Kidney glomerular epithelial cell (primary cell): Measurements from ENCODE around the gene DBT.
A peak's percentile ranks its signal among the peaks of the same experiment; 100 is the strongest.
"Not testable (repeated sequence)": the region's sequence is repeated elsewhere in the genome, so short reads cannot be mapped to it uniquely, and the experiment has no call there.

Experiments used
- DNase-seq: peaks from one replicate; lab custom pipeline; 2025; lab: John Stamatoyannopoulos, UW

Gene DBT

GRCh38 chr1:100249537-100250257 lies at the start of gene DBT:
DBT (minus strand) TSS chr1:100249834; CDS start chr1:100249820, 14 bp downstream.
- peak; percentile 97 for DNase-seq

- DNase-seq, result no peak
These were observed 48.9 kb upstream of the DBT start for GRCh38 chr1:100298512-100298911.

- not testable (repeated sequence) for DNase-seq
These were observed 47.4 kb upstream of the DBT start for GRCh38 chr1:100296997-100297396.

- DNase-seq, result no peak
These were observed 46.5 kb upstream of the DBT start for GRCh38 chr1:100296140-100296539.

GRCh38 chr1:100292711-100293110 lies 43.1 kb upstream of the DBT start:
- DNase-seq, result no peak

GRCh38 chr1:100290291-100290690 lies 40.7 kb upstream of the DBT start:
- no peak for DNase-seq

- DNase-seq, result no peak
These were observed 37.5 kb upstream of the DBT start for GRCh38 chr1:100287162-100287561.

GRCh38 chr1:100284591-100284990 lies 35.0 kb upstream of the DBT start:
- DNase-seq, result no peak

GRCh38 chr1:100279954-100280682 lies 30.5 kb upstream of the DBT start:
- no peak for DNase-seq

GRCh38 chr1:100279358-100279923 lies 29.8 kb upstream of the DBT start:
- DNase-seq, result no peak

- no peak for DNase-seq
These were observed 28.2 kb upstream of the DBT start for GRCh38 chr1:100277866-100278265.

- DNase-seq, result no peak
These were observed 18.6 kb upstream of the DBT start for GRCh38 chr1:100268202-100268601.

GRCh38 chr1:100267284-100267683 lies 17.6 kb upstream of the DBT start:
- no peak for DNase-seq

- DNase-seq, result peak; percentile 3
These were observed 17.1 kb upstream of the DBT start for GRCh38 chr1:100266741-100267140.

- DNase-seq, result peak; percentile 91
These were observed 16.5 kb upstream of the DBT start, which contains the start of gene RTCA for GRCh38 chr1:100265931-100266740. RTCA (plus strand) TSS chr1:100266216; CDS start chr1:100266376, 160 bp downstream.

GRCh38 chr1:100265562-100265930 lies 15.9 kb upstream of the DBT start:
- peak; percentile 53 for DNase-seq

GRCh38 chr1:100264081-100264480 lies 14.4 kb upstream of the DBT start:
- not testable (repeated sequence) for DNase-seq

GRCh38 chr1:100261686-100262085 lies 12.1 kb upstream of the DBT start:
- DNase-seq, result no peak

- not testable (repeated sequence) for DNase-seq
These were observed 8.8 kb upstream of the DBT start for GRCh38 chr1:100258427-100258826.

GRCh38 chr1:100256273-100256672 lies 6.6 kb upstream of the DBT start:
- DNase-seq, result not testable (repeated sequence)

- DNase-seq, result no peak
These were observed 3.9 kb upstream of the DBT start for GRCh38 chr1:100253552-100253951.

- DNase-seq, result no peak
These were observed 3.3 kb upstream of the DBT start for GRCh38 chr1:100252901-100253300.
